SK-N-SH treated with all-trans-retinoic acid at 6 μM for 48 hours (cell line): ENCODE data around the gene TYK2.

Experiments
- ARNTL ChIP-seq: fragments of 450-650 bp; formaldehyde crosslinking; IDR thresholded peaks from 2 replicates; pipeline ENCODE4 v1.5.0; 2020; ENCODE audit warnings: low read depth, mild to moderate bottlenecking, moderate library complexity, borderline replicate concordance
- CREB5 ChIP-seq: fragments of 250-450 bp; sonication (Bioruptor Pico); IDR thresholded peaks from 2 replicates; pipeline ENCODE4 v1.5.1; 2020; ENCODE audit warnings: low read depth, mild to moderate bottlenecking, moderate library complexity
- CSDC2 ChIP-seq: fragments of 250-450 bp; sonication (Bioruptor Pico); IDR thresholded peaks from 2 replicates; pipeline ENCODE4 v1.5.0; 2020; ENCODE audit warnings: mild to moderate bottlenecking, moderate library complexity
- PATZ1 ChIP-seq: fragments of 250-450 bp; sonication (Bioruptor Pico); IDR thresholded peaks from 2 replicates; pipeline ENCODE4 v1.8.0; 2020; ENCODE audit warnings: mild to moderate bottlenecking, moderate library complexity, borderline replicate concordance
- RARB ChIP-seq: fragments of 250-450 bp; sonication (Bioruptor Pico); IDR thresholded peaks from 2 replicates; pipeline ENCODE4 v1.8.0; 2021; ENCODE audit warnings: mild to moderate bottlenecking, moderate library complexity
- TOX ChIP-seq: fragments of 250-450 bp; sonication (Bioruptor Pico); IDR thresholded peaks from 2 replicates; pipeline ENCODE4 v1.8.0; 2021; ENCODE audit warnings: mild to moderate bottlenecking, moderate library complexity, borderline replicate concordance
- ZC3H10 ChIP-seq: fragments of 250-450 bp; sonication (Bioruptor Pico); IDR thresholded peaks from 2 replicates; pipeline ENCODE4 v1.5.1; 2021; ENCODE audit warnings: mild to moderate bottlenecking, moderate library complexity
- ZFP3 ChIP-seq: fragments of 250-450 bp; sonication (Bioruptor Pico); IDR thresholded peaks from 2 replicates; pipeline ENCODE4 v1.5.0; 2020; ENCODE audit warnings: mild to moderate bottlenecking, moderate library complexity
- ZFP30 ChIP-seq: fragments of 450-650 bp; formaldehyde crosslinking; IDR thresholded peaks from 2 replicates; pipeline ENCODE4 v1.5.0; 2022; ENCODE audit warnings: mild to moderate bottlenecking, moderate library complexity
- ZNF70 ChIP-seq: fragments of 450-650 bp; formaldehyde crosslinking; IDR thresholded peaks from 2 replicates; pipeline ENCODE4 v1.5.0; 2020; ENCODE audit warnings: mild to moderate bottlenecking, moderate library complexity

GRCh38 chr19:10399878-10400277 is 19.5 kb upstream of the TYK2 start:
- TF ChIP-seq TOX (no peak), ZFP30 (CRISPR knock-in tag) (no peak), ZC3H10 (CRISPR knock-in tag) (no peak), CREB5 (CRISPR knock-in tag) (no peak), ZFP3 (CRISPR knock-in tag) (no peak), ARNTL (CRISPR knock-in tag) (no peak), ZNF70 (CRISPR knock-in tag) (no peak), RARB (CRISPR knock-in tag) (no peak), PATZ1 (CRISPR knock-in tag) (no peak), CSDC2 (CRISPR knock-in tag) (no peak)
